DOHH2 (cell line): ENCODE measurements around the gene NALCN.

Experiments used
- CTCF ChIP-seq: fragments of 200-600 bp; sonication (generic); IDR thresholded peaks from one replicate; pipeline ENCODE4 v1.5.1; 2014; ENCODE audit warnings: antibody characterized with exemption, mild to moderate bottlenecking, low read depth, low read length; ENCODE audit not compliant: poor library complexity, severe bottlenecking
- EZH2phosphoT487 ChIP-seq: fragments of 200-600 bp; sonication (generic); IDR thresholded peaks from 2 replicates; pipeline ENCODE4 v1.6.1; 2017; ENCODE audit warnings: borderline replicate concordance, mild to moderate bottlenecking, antibody characterized with exemption, low read length, moderate library complexity, mixed read lengths

GRCh38 chr13:101303521-101303920 is 112.8 kb downstream of the NALCN start:
- TF ChIP-seq CTCF (no peak), EZH2phosphoT487 (no peak)
